HepG2 (cell line): ENCODE results near the gene TMEM253. TPM values are rescaled to one million over a fixed set of nuclear protein-coding genes. Genes with fewer than 3 reads are reported as not detected.

Experiments
- ATAC-seq: fragments of 200-7000 bp; cut with Tn5 transposase; 3 replicates; pipeline ENCODE4 v1.9.1; 2020; ENCODE audit warnings: mild to moderate bottlenecking, moderate library complexity
- BruUV-seq: library from RNA; stranded (reverse); fragments of 400-500 nt; replicated peaks from 2 replicates; lab custom pipeline; 2021; lab: Mats Ljungman, UMichigan
- CTCF ChIA-PET: fragments of 300-600 bp; formaldehyde crosslinking; extraction: SDS; loops from one replicate; lab custom pipeline; 2021; ENCODE audit warnings: low total read pairs, inconsistent platforms, low intra/inter-chr PET ratio; lab: Yijun Ruan, JAX
- POLR2A ChIA-PET: fragments of 350-600 bp; sonication (Branson Sonifier 250); formaldehyde crosslinking; loops from one replicate; lab custom pipeline; 2020; ENCODE audit warnings: antibody characterized with exemption, inconsistent platforms; lab: Yijun Ruan, JAX
- DNase-seq: peaks from one replicate; pipeline ENCODE4 v3.0.0-alpha.2; 2015; ENCODE audit warnings: low spot score
- FAIRE-seq: peaks from 3 replicates; lab custom pipeline; 2011; peaks lifted over from hg19 to GRCh38; lab: Jason Lieb, UNC
- H2AFZ ChIP-seq: one replicate; pipeline ENCODE4 v1.6.1; 2011; ENCODE audit warnings: low read length, inconsistent platforms
- H3K27ac ChIP-seq: fragments of 300-600 bp; 3 replicates; pipeline ENCODE4 v1.8.0; 2011; ENCODE audit warnings: mixed run types, mild to moderate bottlenecking, mixed read lengths, low read length, inconsistent platforms; ENCODE audit not compliant: insufficient read depth; ENCODE audit errors: extremely low read length
- H3K27me3 ChIP-seq, 2 experiments: fragments of 200-600 bp in 1 of 2; 2 replicates in 1 of 2; 3 replicates in 1 of 2; pipeline versions ENCODE4 v1.6.0 to v1.8.0; 2011; ENCODE audit warnings: low read length in 2 of 2, mild to moderate bottlenecking in 2 of 2, moderate library complexity in 2 of 2, inconsistent platforms in 1 of 2; ENCODE audit not compliant: insufficient read depth in 2 of 2, control insufficient read depth in 1 of 2
- H3K36me3 ChIP-seq, 2 experiments: fragments of 200-600 bp in 1 of 2; replicated peaks in 1 of 2; 2 replicates in 1 of 2; 3 replicates in 1 of 2; pipeline versions ENCODE4 v1.5.1 to v1.8.0; 2011; ENCODE audit warnings: low read length in 2 of 2, inconsistent platforms in 1 of 2; ENCODE audit not compliant: insufficient read depth in 2 of 2, control insufficient read depth in 1 of 2
- H3K4me1 ChIP-seq: 2 replicates; pipeline ENCODE4 v1.5.1; 2012; ENCODE audit warnings: low read length, inconsistent platforms; ENCODE audit not compliant: insufficient read depth
- H3K4me2 ChIP-seq: 2 replicates; pipeline ENCODE4 v1.6.0; 2011; ENCODE audit warnings: low read depth, low read length, inconsistent platforms
- H3K4me3 ChIP-seq, 3 experiments: fragments of 200-600 bp in 1 of 3; sonication (generic), shearing (Covaris generic) in 1 of 3; replicated peaks in 1 of 3; 2 replicates each; pipeline ENCODE4 v1.5.1; 2011 to 2016; ENCODE audit warnings: low read length in 3 of 3, inconsistent platforms in 2 of 3, low read depth in 2 of 3, mild to moderate bottlenecking in 2 of 3, control low read depth in 1 of 3, mixed read lengths in 1 of 3; ENCODE audit not compliant: insufficient read depth in 1 of 3
- H3K79me2 ChIP-seq: one replicate; pipeline ENCODE4 v1.6.1; 2011; ENCODE audit warnings: low read length, inconsistent platforms; ENCODE audit not compliant: insufficient read depth
- H3K9ac ChIP-seq: 2 replicates; pipeline ENCODE4 v1.6.0; 2011; ENCODE audit warnings: mild to moderate bottlenecking, low read depth, low read length, inconsistent platforms; ENCODE audit not compliant: insufficient read depth
- H3K9me3 ChIP-seq: 2 replicates; pipeline ENCODE4 v1.5.1; 2012; ENCODE audit warnings: mild to moderate bottlenecking, low read length
- H4K20me1 ChIP-seq: 2 replicates; pipeline ENCODE4 v1.6.0; 2011; ENCODE audit warnings: inconsistent platforms, mild to moderate bottlenecking, low read length, moderate library complexity; ENCODE audit not compliant: insufficient read depth
- AKAP8 ChIP-seq: sonication (generic); formaldehyde crosslinking; IDR thresholded peaks from 2 replicates; pipeline ENCODE4 v1.5.1; 2020; ENCODE audit warnings: mild to moderate bottlenecking, missing genetic modification reagents
- HIC2 ChIP-seq: sonication (generic); formaldehyde crosslinking; IDR thresholded peaks from 2 replicates; pipeline ENCODE4 v1.9.0; 2022; ENCODE audit warnings: low read depth, missing genetic modification reagents
- NCOA5 ChIP-seq: sonication (generic); formaldehyde crosslinking; IDR thresholded peaks from 2 replicates; pipeline ENCODE4 v1.4.0; 2020; ENCODE audit warnings: missing genetic modification reagents
- PRPF4 ChIP-seq: fragments of 200-400 bp; formaldehyde crosslinking; IDR thresholded peaks from 2 replicates; pipeline ENCODE4 v1.6.1; 2016; ENCODE audit warnings: low read length, low read depth; ENCODE audit not compliant: poor library complexity, severe bottlenecking
- SMYD3 ChIP-seq: sonication (generic); formaldehyde crosslinking; IDR thresholded peaks from 2 replicates; pipeline ENCODE4 v1.8.1; 2023; ENCODE audit warnings: mild to moderate bottlenecking, missing genetic modification reagents
- TBX2 ChIP-seq: sonication (generic); formaldehyde crosslinking; IDR thresholded peaks from 2 replicates; pipeline ENCODE4 v1.5.0; 2020; ENCODE audit warnings: missing genetic modification reagents, mild to moderate bottlenecking, borderline replicate concordance
- ZSCAN9 ChIP-seq: IDR thresholded peaks from 2 replicates; pipeline ENCODE4 v1.6.1; 2016; ENCODE audit warnings: borderline replicate concordance
- WGBS: methylation state at CpG from one replicate; pipeline ENCODE4 v1.1.6; 2017; ENCODE audit warnings: low lambda C conversion rate; 5-methylcytosine and 5-hydroxymethylcytosine counted together
- in situ Hi-C: cut with HindIII; loops from 2 replicates; pipeline ENCODE4 v1.10.0; 2017; ENCODE audit warnings: low pct_unique_long_range_greater_than_20kb; ENCODE audit not compliant: extremely low pct_ligation_motif_present
- intact Hi-C: fragments of 100-400 bp; cut with micrococcal nuclease; formaldehyde crosslinking; loops from one replicate; pipeline ENCODE4 v1.10.0; 2022; ENCODE audit not compliant: unreplicated experiment
- polyA plus RNA-seq, 8 experiments: library from polyadenylated mRNA; depleted of rRNA in 3 of 8; stranded (reverse) in 7 of 8; unstranded in 1 of 8; fragments of >200 nt; fragmentation: Illumina TruSeq in 4 of 8; extraction: Trizol in 4 of 8; gene quantifications; 2 replicates each; pipeline versions ENCODE4 v1.2.1 to v1.2.3, GENCODE V29; 2011 to 2016; ENCODE audit warnings: low read depth in 4 of 8, missing spikeins in 1 of 8, mixed read lengths in 1 of 8; ENCODE audit not compliant: insufficient read depth in 1 of 8
- total RNA-seq, 5 experiments: library from RNA; depleted of rRNA; stranded (reverse); fragments of >200 nt; fragmentation: Illumina TruSeq; extraction: Trizol; gene quantifications; 2 replicates each; pipeline ENCODE4 v1.2.3, GENCODE V29; 2016; ENCODE audit warnings: low read depth in 1 of 5
- TF ChIP-seq, protein P1 (sequence below): sonication (generic); formaldehyde crosslinking; IDR thresholded peaks from 2 replicates; pipeline ENCODE4 v1.8.1; 2023; ENCODE audit warnings: mild to moderate bottlenecking, missing genetic modification reagents
- TF ChIP-seq, protein P2 (sequence below): sonication (generic); formaldehyde crosslinking; conservative IDR thresholded peaks from 2 replicates; pipeline ENCODE4 v1.4.0; 2020; ENCODE audit warnings: mild to moderate bottlenecking, missing genetic modification reagents, moderate library complexity
- TF ChIP-seq, protein P3 (sequence below): sonication (generic); formaldehyde crosslinking; IDR thresholded peaks from 2 replicates; pipeline ENCODE4 v1.5.1; 2020; ENCODE audit warnings: mild to moderate bottlenecking, missing genetic modification reagents

The TMEM253 gene
- total and polyA plus RNA-seq, 2 of the 13 experiments (the other 11 are each of a cell fraction or from before 2014, with no cell fraction given): 0.29 to 0.45 TPM

DNA sequence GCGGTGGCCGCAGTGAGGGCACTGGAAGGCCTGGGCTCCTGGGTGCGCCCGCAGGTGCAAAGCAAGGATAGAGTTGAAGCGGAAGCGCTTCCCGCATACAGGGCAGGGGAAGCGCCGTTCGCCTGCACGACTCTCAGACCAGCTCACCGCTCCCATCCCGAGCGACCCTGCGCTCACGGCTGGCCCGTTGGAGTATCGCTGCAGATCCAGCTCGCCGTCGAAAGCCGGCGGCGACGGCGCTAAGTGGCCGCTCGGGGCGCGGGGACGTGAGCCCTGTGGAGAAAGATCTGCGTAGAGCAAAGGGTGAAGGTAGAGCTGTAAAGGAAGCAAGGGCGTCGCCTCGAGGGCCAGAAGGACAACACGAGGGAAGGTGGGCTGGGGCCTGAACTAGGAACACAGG is 7.8 kb upstream of the TMEM253 start:
- no peak for DNase-seq
- no TSS peak for BruUV-seq
- peak; percentile 42 for TF ChIP-seq PRPF4
- no peak for TF ChIP-seq ZSCAN9 (CRISPR knock-in tag)
- 0 out of 2 replicates have a peak, but pooled peaks have one; percentile 12 for TF ChIP-seq HIC2 (CRISPR knock-in tag)
- TF ChIP-seq, protein P1, sequence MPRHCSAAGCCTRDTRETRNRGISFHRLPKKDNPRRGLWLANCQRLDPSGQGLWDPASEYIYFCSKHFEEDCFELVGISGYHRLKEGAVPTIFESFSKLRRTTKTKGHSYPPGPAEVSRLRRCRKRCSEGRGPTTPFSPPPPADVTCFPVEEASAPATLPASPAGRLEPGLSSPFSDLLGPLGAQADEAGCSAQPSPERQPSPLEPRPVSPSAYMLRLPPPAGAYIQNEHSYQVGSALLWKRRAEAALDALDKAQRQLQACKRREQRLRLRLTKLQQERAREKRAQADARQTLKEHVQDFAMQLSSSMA (CRISPR knock-in tag): peak; percentile 69; the same call in 1 of the 2 replicates
- TF ChIP-seq, protein P2, sequence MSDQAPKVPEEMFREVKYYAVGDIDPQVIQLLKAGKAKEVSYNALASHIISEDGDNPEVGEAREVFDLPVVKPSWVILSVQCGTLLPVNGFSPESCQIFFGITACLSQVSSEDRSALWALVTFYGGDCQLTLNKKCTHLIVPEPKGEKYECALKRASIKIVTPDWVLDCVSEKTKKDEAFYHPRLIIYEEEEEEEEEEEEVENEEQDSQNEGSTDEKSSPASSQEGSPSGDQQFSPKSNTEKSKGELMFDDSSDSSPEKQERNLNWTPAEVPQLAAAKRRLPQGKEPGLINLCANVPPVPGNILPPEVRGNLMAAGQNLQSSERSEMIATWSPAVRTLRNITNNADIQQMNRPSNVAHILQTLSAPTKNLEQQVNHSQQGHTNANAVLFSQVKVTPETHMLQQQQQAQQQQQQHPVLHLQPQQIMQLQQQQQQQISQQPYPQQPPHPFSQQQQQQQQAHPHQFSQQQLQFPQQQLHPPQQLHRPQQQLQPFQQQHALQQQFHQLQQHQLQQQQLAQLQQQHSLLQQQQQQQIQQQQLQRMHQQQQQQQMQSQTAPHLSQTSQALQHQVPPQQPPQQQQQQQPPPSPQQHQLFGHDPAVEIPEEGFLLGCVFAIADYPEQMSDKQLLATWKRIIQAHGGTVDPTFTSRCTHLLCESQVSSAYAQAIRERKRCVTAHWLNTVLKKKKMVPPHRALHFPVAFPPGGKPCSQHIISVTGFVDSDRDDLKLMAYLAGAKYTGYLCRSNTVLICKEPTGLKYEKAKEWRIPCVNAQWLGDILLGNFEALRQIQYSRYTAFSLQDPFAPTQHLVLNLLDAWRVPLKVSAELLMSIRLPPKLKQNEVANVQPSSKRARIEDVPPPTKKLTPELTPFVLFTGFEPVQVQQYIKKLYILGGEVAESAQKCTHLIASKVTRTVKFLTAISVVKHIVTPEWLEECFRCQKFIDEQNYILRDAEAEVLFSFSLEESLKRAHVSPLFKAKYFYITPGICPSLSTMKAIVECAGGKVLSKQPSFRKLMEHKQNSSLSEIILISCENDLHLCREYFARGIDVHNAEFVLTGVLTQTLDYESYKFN (CRISPR knock-in tag): no peak
- TF ChIP-seq TBX2 (CRISPR knock-in tag): no peak
- TF ChIP-seq, protein P3, sequence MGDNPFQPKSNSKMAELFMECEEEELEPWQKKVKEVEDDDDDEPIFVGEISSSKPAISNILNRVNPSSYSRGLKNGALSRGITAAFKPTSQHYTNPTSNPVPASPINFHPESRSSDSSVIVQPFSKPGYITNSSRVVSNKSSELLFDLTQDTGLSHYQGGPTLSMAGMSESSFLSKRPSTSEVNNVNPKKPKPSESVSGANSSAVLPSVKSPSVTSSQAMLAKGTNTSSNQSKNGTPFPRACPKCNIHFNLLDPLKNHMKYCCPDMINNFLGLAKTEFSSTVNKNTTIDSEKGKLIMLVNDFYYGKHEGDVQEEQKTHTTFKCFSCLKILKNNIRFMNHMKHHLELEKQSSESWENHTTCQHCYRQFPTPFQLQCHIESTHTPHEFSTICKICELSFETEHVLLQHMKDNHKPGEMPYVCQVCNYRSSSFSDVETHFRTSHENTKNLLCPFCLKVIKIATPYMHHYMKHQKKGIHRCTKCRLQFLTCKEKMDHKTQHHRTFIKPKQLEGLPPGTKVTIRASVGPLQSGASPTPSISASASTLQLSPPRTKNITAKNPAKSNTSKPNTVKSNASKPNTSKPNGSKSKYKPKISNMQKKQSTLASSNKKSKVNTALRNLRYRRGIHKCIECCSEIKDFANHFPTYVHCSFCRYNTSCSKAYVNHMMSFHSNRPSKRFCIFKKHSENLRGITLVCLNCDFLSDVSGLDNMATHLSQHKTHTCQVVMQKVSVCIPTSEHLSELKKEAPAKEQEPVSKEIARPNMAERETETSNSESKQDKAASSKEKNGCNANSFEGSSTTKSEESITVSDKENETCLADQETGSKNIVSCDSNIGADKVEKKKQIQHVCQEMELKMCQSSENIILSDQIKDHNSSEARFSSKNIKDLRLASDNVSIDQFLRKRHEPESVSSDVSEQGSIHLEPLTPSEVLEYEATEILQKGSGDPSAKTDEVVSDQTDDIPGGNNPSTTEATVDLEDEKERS (CRISPR knock-in tag): 0 out of 2 replicates have a peak, but pooled peaks have one; percentile 2
- no peak for TF ChIP-seq SMYD3
- TF ChIP-seq AKAP8: 0 out of 2 replicates have a peak, but pooled peaks have one; percentile 11
- TF ChIP-seq NCOA5 (CRISPR knock-in tag): 0 out of 2 replicates have a peak, but pooled peaks have one; percentile 21
- TF ChIP-seq, all 625 proteins: peak for 6
- H3K27me3 ChIP-seq: no peaks in the 10 kb centered on the region; a peak in 1 of 5 replicates
- peaks cover 8% of the 10 kb centered on the region; the same call in 1 of the 2 replicates for H4K20me1 ChIP-seq
- peaks cover 26% of the 10 kb centered on the region for H3K79me2 ChIP-seq
- ATAC-seq: no peak
- in situ Hi-C loops (no loop called here), intact Hi-C loops (no loop called here)
- 94% methylated on average over 36 of the region's 36 CpGs for WGBS
- no peak overlapping the region for H2AFZ ChIP-seq
- no peak overlapping the region for H3K4me3 ChIP-seq
- H3K4me2 ChIP-seq: no peak overlapping the region
- H3K27ac ChIP-seq: no peak overlapping the region
- no peak for FAIRE-seq
- H3K9ac ChIP-seq: no peak overlapping the region
- ChIA-PET CTCF (interaction anchor here (0.6 to 12.2 kb wide), 12 partner anchors 13 to 104 kb away, joined by 3 to 320 read pairs (median 5); partner anchors contain the start of genes ARHGEF40 and METTL17), POLR2A (interaction anchor here (0.9 to 7.8 kb wide), 9 partner anchors 11 to 78 kb away, joined by 3 to 91 read pairs (median 4); partner anchors contain the start of gene ARHGEF40)
- H3K9me3 ChIP-seq: no peaks in the 10 kb centered on the region
- peaks cover 39% of the 10 kb centered on the region for H3K4me1 ChIP-seq
- peaks cover 27 to 41% of the 10 kb centered on the region in 2 experiments for H3K36me3 ChIP-seq
